ENCODE measurements around the gene C9orf50. TPM values are rescaled to one million over a fixed set of nuclear protein-coding genes. Genes with fewer than 3 reads are reported as not detected.

C9orf50 gene
- total RNA-seq, 1 donor from 2014 or later = 0.43 TPM

DNA sequence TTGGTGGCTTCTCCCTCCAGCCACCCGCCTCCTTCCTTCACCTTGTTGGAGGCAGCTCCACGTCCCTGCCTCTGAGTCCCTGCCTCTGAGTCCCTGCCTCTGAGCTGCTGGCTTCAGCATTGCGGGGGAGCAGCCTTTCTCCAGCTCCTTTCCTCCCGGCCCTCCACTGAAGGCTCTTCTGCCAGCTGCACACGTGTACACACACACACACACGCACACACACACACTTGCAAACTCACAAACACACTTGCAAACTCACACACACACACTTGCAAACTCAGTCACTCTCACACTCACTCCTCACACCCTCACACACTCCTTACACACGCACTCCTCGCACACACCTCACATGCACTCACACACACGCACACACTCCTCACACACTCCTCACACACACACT lies 45.1 kb downstream of the C9orf50 start:
- H3K4me3 Mint-ChIP-seq (ENCODE audit: low read depth) = no peak overlapping the region
- peaks cover 6% of the 10 kb centered on the region for H3K9me3 Mint-ChIP-seq (ENCODE audit: low read depth)
- H3K27me3 Mint-ChIP-seq = no peaks in the 10 kb centered on the region
- no peak for TF ChIP-seq CTCF (IDR thresholded peaks at IDR 0.05; ENCODE audit: unreplicated experiment)
- DNase-seq (ENCODE audit: low spot score, unreplicated experiment) = no peak
- no peaks in the 10 kb centered on the region for H3K36me3 Mint-ChIP-seq (ENCODE audit: insufficient read depth)
- peak overlapping the region; percentile 62 for H3K27ac Mint-ChIP-seq
- H3K4me1 Mint-ChIP-seq (ENCODE audit: low read depth) = peaks cover 13% of the 10 kb centered on the region

- no peak overlapping the region for H3K4me3 Mint-ChIP-seq (ENCODE audit: low read depth)
- H3K9me3 Mint-ChIP-seq (ENCODE audit: low read depth) = peaks cover 6% of the 10 kb centered on the region
- H3K27ac Mint-ChIP-seq = no peak overlapping the region
- H3K27me3 Mint-ChIP-seq = no peaks in the 10 kb centered on the region
- DNase-seq (ENCODE audit: low spot score, unreplicated experiment) = no peak
- no peaks in the 10 kb centered on the region for H3K36me3 Mint-ChIP-seq (ENCODE audit: insufficient read depth)
- no peak for TF ChIP-seq CTCF (IDR thresholded peaks at IDR 0.05; ENCODE audit: unreplicated experiment)
- peaks cover 15% of the 10 kb centered on the region for H3K4me1 Mint-ChIP-seq (ENCODE audit: low read depth)
Measured at GRCh38 chr9:129574911-129575585, 45.9 kb downstream of the C9orf50 start.

DNA sequence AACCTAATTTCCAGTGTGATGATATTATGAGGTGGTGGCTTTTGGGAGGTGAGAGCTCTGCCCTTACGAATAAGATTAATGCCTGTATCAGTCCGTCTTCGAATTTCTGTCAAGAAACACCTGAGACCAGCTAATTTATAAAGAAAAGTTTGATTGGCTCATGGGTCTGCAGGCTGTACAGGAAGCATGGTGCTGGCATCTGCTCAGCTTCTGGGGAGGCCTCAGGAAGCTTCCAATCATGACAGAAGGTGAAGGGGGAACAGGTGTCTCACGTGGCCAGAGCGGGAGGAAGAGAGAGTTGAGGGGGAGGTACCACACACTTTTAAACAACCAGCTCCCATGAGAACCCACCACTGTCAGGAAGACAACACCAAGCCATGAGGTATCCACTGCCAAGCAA lies 46.9 kb downstream of the C9orf50 start:
- Mint-ChIP-seq H3K27ac (peak overlapping the region; percentile 41), H3K4me3 (ENCODE audit: low read depth) (no peak overlapping the region), H3K36me3 (ENCODE audit: insufficient read depth) (no peaks in the 10 kb centered on the region), H3K9me3 (ENCODE audit: low read depth) (peaks cover 6% of the 10 kb centered on the region), H3K27me3 (no peaks in the 10 kb centered on the region), H3K4me1 (ENCODE audit: low read depth) (peaks cover 17% of the 10 kb centered on the region)
- TF ChIP-seq CTCF (IDR thresholded peaks at IDR 0.05; ENCODE audit: unreplicated experiment) = no peak
- DNase-seq (ENCODE audit: low spot score, unreplicated experiment) = no peak

- Mint-ChIP-seq H3K27ac (no peak overlapping the region), H3K4me3 (ENCODE audit: low read depth) (no peak overlapping the region), H3K27me3 (no peaks in the 10 kb centered on the region), H3K9me3 (ENCODE audit: low read depth) (peaks cover 6% of the 10 kb centered on the region), H3K36me3 (ENCODE audit: insufficient read depth) (no peaks in the 10 kb centered on the region), H3K4me1 (ENCODE audit: low read depth) (peaks cover 20% of the 10 kb centered on the region)
- TF ChIP-seq CTCF (IDR thresholded peaks at IDR 0.05; ENCODE audit: unreplicated experiment) = no peak
- no peak for DNase-seq (ENCODE audit: low spot score, unreplicated experiment)
Measured at GRCh38 chr9:129572517-129572916, 48.4 kb downstream of the C9orf50 start.

DNA sequence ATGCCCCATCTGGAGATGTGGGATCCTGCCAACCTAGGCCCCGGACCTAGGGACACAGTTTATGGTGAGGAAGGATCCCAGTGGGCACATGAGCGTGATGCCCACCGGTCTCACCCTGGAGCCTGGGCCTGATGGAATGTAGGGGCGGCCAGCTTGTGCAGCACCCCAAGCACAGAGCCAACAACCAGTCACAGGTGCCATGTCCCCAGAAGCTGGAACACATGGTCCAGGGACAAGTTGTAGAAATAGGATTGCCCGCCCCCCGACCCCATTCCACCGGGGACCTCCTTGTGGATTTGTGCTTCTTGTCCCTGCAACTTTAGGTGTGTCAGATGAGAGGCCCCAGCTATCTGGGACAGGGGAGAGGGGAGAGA lies 48.9 kb downstream of the C9orf50 start:
- Mint-ChIP-seq H3K4me1 (ENCODE audit: low read depth) (peaks cover 23% of the 10 kb centered on the region), H3K27me3 (no peaks in the 10 kb centered on the region), H3K4me3 (ENCODE audit: low read depth) (no peak overlapping the region), H3K27ac (no peak overlapping the region), H3K36me3 (ENCODE audit: insufficient read depth) (no peaks in the 10 kb centered on the region), H3K9me3 (ENCODE audit: low read depth) (peaks cover 6% of the 10 kb centered on the region)
- TF ChIP-seq CTCF (IDR thresholded peaks at IDR 0.05; ENCODE audit: unreplicated experiment) = no peak
- DNase-seq (ENCODE audit: low spot score, unreplicated experiment) = no peak
